HepG2 (cell line): Measurements from ENCODE around the gene GK. TPM values are rescaled to one million over a fixed set of nuclear protein-coding genes. Genes with fewer than 3 reads are reported as not detected.

Experiments
- ARHGAP35 ChIP-seq: sonication (generic); formaldehyde crosslinking; IDR thresholded peaks from 2 replicates; pipeline ENCODE4 v1.9.0; 2022; ENCODE audit warnings: mild to moderate bottlenecking, inconsistent platforms, moderate library complexity, missing genetic modification reagents, borderline replicate concordance
- ATAD3A ChIP-seq: sonication (generic); formaldehyde crosslinking; IDR thresholded peaks from 2 replicates; pipeline ENCODE4 v1.4.0; 2020; ENCODE audit warnings: missing genetic modification reagents
- ATF2 ChIP-seq: sonication (generic); formaldehyde crosslinking; IDR thresholded peaks from 2 replicates; pipeline ENCODE4 v1.4.0; 2020; ENCODE audit warnings: missing genetic modification reagents
- FOXO1 ChIP-seq: sonication (generic); formaldehyde crosslinking; IDR thresholded peaks from 2 replicates; pipeline ENCODE4 v1.4.0; 2020; ENCODE audit warnings: missing genetic modification reagents
- FOXP4 ChIP-seq: sonication (generic); formaldehyde crosslinking; IDR thresholded peaks from 2 replicates; pipeline ENCODE4 v1.4.0; 2020; ENCODE audit warnings: missing genetic modification reagents
- HMGXB3 ChIP-seq: sonication (generic); formaldehyde crosslinking; IDR thresholded peaks from 2 replicates; pipeline ENCODE4 v1.4.0; 2020; ENCODE audit warnings: missing genetic modification reagents, borderline replicate concordance
- HOXA3 ChIP-seq: sonication (generic); formaldehyde crosslinking; IDR thresholded peaks from 2 replicates; pipeline ENCODE4 v1.5.0; 2020; ENCODE audit warnings: missing genetic modification reagents
- ISL2 ChIP-seq: sonication (generic); formaldehyde crosslinking; IDR thresholded peaks from 2 replicates; pipeline ENCODE4 v1.5.0; 2020; ENCODE audit warnings: missing genetic modification reagents
- MATR3 ChIP-seq: sonication (generic); formaldehyde crosslinking; IDR thresholded peaks from 2 replicates; pipeline ENCODE4 v1.4.0; 2020; ENCODE audit warnings: missing genetic modification reagents
- MIXL1 ChIP-seq: IDR thresholded peaks from 2 replicates; pipeline ENCODE4 v1.6.1; 2016
- MYNN ChIP-seq: sonication (generic); formaldehyde crosslinking; IDR thresholded peaks from 2 replicates; pipeline ENCODE4 v1.4.0; 2020; ENCODE audit warnings: mild to moderate bottlenecking, low read depth, missing genetic modification reagents
- NCOA2 ChIP-seq: sonication (generic); formaldehyde crosslinking; IDR thresholded peaks from 2 replicates; pipeline ENCODE4 v1.8.0; 2022; ENCODE audit warnings: inconsistent platforms
- NR2C2 ChIP-seq: sonication (generic); formaldehyde crosslinking; IDR thresholded peaks from 2 replicates; pipeline ENCODE4 v1.4.0; 2020; ENCODE audit warnings: missing genetic modification reagents, mild to moderate bottlenecking, moderate library complexity, borderline replicate concordance
- RBAK ChIP-seq: sonication (generic); formaldehyde crosslinking; IDR thresholded peaks from 2 replicates; pipeline ENCODE4 v1.5.1; 2020; ENCODE audit warnings: mild to moderate bottlenecking, missing genetic modification reagents
- RFXANK ChIP-seq: IDR thresholded peaks from 2 replicates; pipeline ENCODE4 v1.6.1; 2016
- SRF ChIP-seq: IDR thresholded peaks from 2 replicates; pipeline ENCODE4 v1.6.1; 2011; ENCODE audit warnings: mild to moderate bottlenecking, low read depth, low read length, moderate library complexity
- ZNF224 ChIP-seq: sonication (generic); formaldehyde crosslinking; IDR thresholded peaks from 2 replicates; pipeline ENCODE4 v1.5.0; 2020; ENCODE audit warnings: mild to moderate bottlenecking, missing genetic modification reagents
- ZNF280B ChIP-seq: sonication (generic); formaldehyde crosslinking; IDR thresholded peaks from 2 replicates; pipeline ENCODE4 v1.5.0; 2020; ENCODE audit warnings: missing genetic modification reagents, mild to moderate bottlenecking, borderline replicate concordance
- ZNF282 ChIP-seq: fragments of 450-650 bp; IDR thresholded peaks from 2 replicates; pipeline ENCODE4 v1.6.1; 2018; ENCODE audit not compliant: partially characterized antibody
- ZNF512 ChIP-seq: sonication (generic); formaldehyde crosslinking; IDR thresholded peaks from 2 replicates; pipeline ENCODE4 v1.4.0; 2020; ENCODE audit warnings: mild to moderate bottlenecking, missing genetic modification reagents
- ZNF7 ChIP-seq: IDR thresholded peaks from 2 replicates; pipeline ENCODE4 v1.6.1; 2016; ENCODE audit warnings: missing biosample characterization, missing genetic modification reagents
- polyA plus RNA-seq, 8 experiments: library from polyadenylated mRNA; depleted of rRNA in 3 of 8; stranded (reverse) in 7 of 8; unstranded in 1 of 8; fragments of >200 nt; fragmentation: Illumina TruSeq in 4 of 8; extraction: Trizol in 4 of 8; gene quantifications; 2 replicates each; pipeline versions ENCODE4 v1.2.1 to v1.2.3, GENCODE V29; 2011 to 2016; ENCODE audit warnings: low read depth in 4 of 8, missing spikeins in 1 of 8, mixed read lengths in 1 of 8; ENCODE audit not compliant: insufficient read depth in 1 of 8
- total RNA-seq, 5 experiments: library from RNA; depleted of rRNA; stranded (reverse); fragments of >200 nt; fragmentation: Illumina TruSeq; extraction: Trizol; gene quantifications; 2 replicates each; pipeline ENCODE4 v1.2.3, GENCODE V29; 2016; ENCODE audit warnings: low read depth in 1 of 5

The GK gene
- total and polyA plus RNA-seq, 2 of the 13 experiments (the other 11 are each of a cell fraction or from before 2014, with no cell fraction given): 64.2 to 265 TPM

- TF ChIP-seq FOXP4 (CRISPR knock-in tag): peak; percentile 48; the same call in 1 of the 2 replicates
- peak; percentile 67 for TF ChIP-seq NCOA2 (CRISPR knock-in tag)
- no peak for TF ChIP-seq ZNF224 (CRISPR knock-in tag)
- no peak for TF ChIP-seq FOXO1 (CRISPR knock-in tag)
- TF ChIP-seq ZNF280B: no peak
- no peak for TF ChIP-seq ATAD3A
- no peak for TF ChIP-seq ARHGAP35 (CRISPR knock-in tag)
- peak; percentile 72; the same call in 1 of the 2 replicates for TF ChIP-seq MIXL1
- peak; percentile 75; the same call in 1 of the 2 replicates for TF ChIP-seq ATF2 (CRISPR knock-in tag)
- 0 out of 2 replicates have a peak, but pooled peaks have one; percentile 50 for TF ChIP-seq HMGXB3 (CRISPR knock-in tag)
- no peak for TF ChIP-seq MATR3 (CRISPR knock-in tag)
- TF ChIP-seq NR2C2 (CRISPR knock-in tag): no peak
- TF ChIP-seq ZNF282: no peak
- peak; percentile 56; the same call in 1 of the 2 replicates for TF ChIP-seq HOXA3 (CRISPR knock-in tag)
- TF ChIP-seq RBAK (CRISPR knock-in tag): no peak
- TF ChIP-seq ZNF512 (CRISPR knock-in tag): no peak
- no peak for TF ChIP-seq SRF
- no peak for TF ChIP-seq MYNN (CRISPR knock-in tag)
- peak; percentile 39; the same call in 1 of the 2 replicates for TF ChIP-seq ISL2 (CRISPR knock-in tag)
- TF ChIP-seq ZNF7 (CRISPR knock-in tag): no peak
- TF ChIP-seq RFXANK (CRISPR knock-in tag): no peak
Measured at GRCh38 chrX:30649859-30650258, 3.4 kb upstream of the GK start (continued).
